Measurements from ENCODE around the gene WFS1. TPM values are rescaled to one million over a fixed set of nuclear protein-coding genes. Genes with fewer than 3 reads are reported as not detected.

WFS1 gene
- total RNA-seq, 1 donor from 2014 or later, result 41.1 TPM

- Mint-ChIP-seq H3K27me3 (no peaks in the 10 kb centered on the region), H3K4me1 (ENCODE audit: unreplicated experiment) (peaks cover 9% of the 10 kb centered on the region), H3K4me3 (no peak overlapping the region), H3K36me3 (no peaks in the 10 kb centered on the region), H3K9me3 (no peaks in the 10 kb centered on the region), H3K27ac (peak overlapping the region; percentile 58)
- TF ChIP-seq CTCF (conservative IDR thresholded peaks at IDR 0.05), result no peak
- no peak for DNase-seq (ENCODE audit: extremely low spot score, unreplicated experiment)
These were observed 10.8 kb downstream of the WFS1 start for GRCh38 chr4:6280365-6280996.

GRCh38 chr4:6281436-6282313, 12.0 kb downstream of the WFS1 start:
- DNase-seq (ENCODE audit: extremely low spot score, unreplicated experiment), result no peak
- no peak for TF ChIP-seq CTCF (conservative IDR thresholded peaks at IDR 0.05)
- Mint-ChIP-seq H3K27ac (peak overlapping the region; percentile 39), H3K4me3 (no peak overlapping the region), H3K27me3 (no peaks in the 10 kb centered on the region), H3K36me3 (no peaks in the 10 kb centered on the region), H3K4me1 (ENCODE audit: unreplicated experiment) (peaks cover 4% of the 10 kb centered on the region), H3K9me3 (no peaks in the 10 kb centered on the region)

- H3K27ac Mint-ChIP-seq, result peak overlapping the region; percentile 39
- H3K36me3 Mint-ChIP-seq, result no peaks in the 10 kb centered on the region
- TF ChIP-seq CTCF (conservative IDR thresholded peaks at IDR 0.05), result no peak
- no peaks in the 10 kb centered on the region for H3K27me3 Mint-ChIP-seq
- H3K4me3 Mint-ChIP-seq, result no peak overlapping the region
- H3K9me3 Mint-ChIP-seq, result no peaks in the 10 kb centered on the region
- DNase-seq (ENCODE audit: extremely low spot score, unreplicated experiment), result no peak
- H3K4me1 Mint-ChIP-seq (ENCODE audit: unreplicated experiment), result no peaks in the 10 kb centered on the region
These were observed 12.7 kb downstream of the WFS1 start for GRCh38 chr4:6282314-6282771.

GRCh38 chr4:6283282-6283681, 13.6 kb downstream of the WFS1 start:
- no peak for TF ChIP-seq CTCF (conservative IDR thresholded peaks at IDR 0.05)
- Mint-ChIP-seq H3K9me3 (no peaks in the 10 kb centered on the region), H3K27ac (no peak overlapping the region), H3K4me1 (ENCODE audit: unreplicated experiment) (no peaks in the 10 kb centered on the region), H3K4me3 (no peak overlapping the region), H3K27me3 (no peaks in the 10 kb centered on the region), H3K36me3 (no peaks in the 10 kb centered on the region)
- no peak for DNase-seq (ENCODE audit: extremely low spot score, unreplicated experiment)

DNA sequence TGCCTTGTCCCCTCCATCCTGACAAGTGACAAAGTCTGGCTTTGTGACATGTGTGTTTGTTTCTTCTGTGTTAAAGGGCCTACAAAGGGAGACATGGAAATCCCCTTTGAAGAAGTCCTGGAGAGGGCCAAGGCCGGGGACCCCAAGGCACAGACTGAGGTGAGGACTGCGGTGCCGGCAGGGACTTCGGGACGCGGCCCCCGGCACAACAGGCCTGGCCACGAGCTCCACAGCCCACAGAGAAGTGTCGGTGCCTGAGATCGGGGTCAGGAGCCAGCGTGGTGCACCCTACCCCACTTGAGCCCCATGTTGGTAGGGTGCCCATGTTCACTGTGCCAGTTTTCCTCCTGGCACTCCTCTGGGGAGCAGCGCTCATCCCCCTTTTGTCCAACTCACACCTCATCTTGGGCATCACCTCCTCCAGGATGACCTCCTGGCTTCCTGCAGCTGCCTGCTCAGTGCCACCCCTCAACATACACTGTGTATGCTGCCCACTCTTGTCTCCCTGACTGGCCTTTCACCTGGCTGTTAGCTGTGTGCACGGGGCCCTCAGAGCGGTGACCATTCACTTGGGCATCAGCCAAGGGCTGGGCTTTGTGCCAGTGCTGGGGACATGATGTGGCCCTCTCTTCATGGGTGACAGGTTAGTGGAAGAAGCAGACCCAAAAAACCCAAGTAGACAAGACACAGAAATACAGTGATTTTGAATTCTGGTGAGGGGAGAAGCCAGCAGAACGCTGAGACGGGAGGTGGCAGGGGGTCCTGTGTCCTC, 17.6 kb downstream of the WFS1 start:
- Mint-ChIP-seq H3K36me3 (peaks cover 4% of the 10 kb centered on the region), H3K9me3 (no peaks in the 10 kb centered on the region), H3K27me3 (no peaks in the 10 kb centered on the region), H3K4me3 (no peak overlapping the region), H3K4me1 (ENCODE audit: unreplicated experiment) (no peaks in the 10 kb centered on the region), H3K27ac (no peak overlapping the region)
- TF ChIP-seq CTCF (conservative IDR thresholded peaks at IDR 0.05), result no peak
- DNase-seq (ENCODE audit: extremely low spot score, unreplicated experiment), result no peak
